ENCODE data around the gene FAM83B. TPM values are rescaled to one million over a fixed set of nuclear protein-coding genes. Genes with fewer than 3 reads are reported as not detected.

FAM83B gene
- polyA plus RNA-seq, 1 donor = 0.06 TPM

DNA sequence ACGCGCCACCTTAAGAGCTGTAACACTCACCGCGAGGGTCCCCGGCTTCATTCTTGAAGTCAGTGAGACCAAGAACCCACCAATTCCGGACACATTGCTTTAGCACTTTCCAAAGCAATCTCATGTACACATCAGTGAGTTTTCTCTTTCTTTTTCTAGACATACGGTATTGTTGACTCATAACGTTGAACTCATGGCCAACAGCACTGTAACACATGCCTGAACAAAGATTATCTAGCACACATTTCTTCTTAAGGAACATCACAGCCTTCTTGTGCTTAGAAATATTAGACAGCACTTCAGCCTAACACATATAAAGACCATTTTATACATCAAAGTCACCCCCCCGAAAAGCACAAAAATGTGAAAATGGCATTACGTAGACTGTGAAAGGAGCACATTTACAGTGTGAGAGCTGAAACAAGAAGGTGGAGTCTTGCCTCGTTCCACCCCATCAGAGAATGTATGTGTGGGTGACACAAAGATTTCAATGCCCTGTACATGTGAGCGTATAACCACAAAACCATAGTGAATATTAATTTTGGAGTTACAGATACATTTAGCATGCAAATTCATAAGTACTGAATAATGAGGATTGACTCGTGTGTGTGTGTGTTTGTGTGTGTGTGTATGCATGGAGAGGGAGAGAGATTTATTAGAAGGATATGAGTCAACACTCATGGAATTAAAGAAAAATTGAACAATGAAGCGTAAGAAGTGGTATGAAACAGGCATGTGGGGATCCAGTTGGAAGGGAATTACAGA lies 134.1 kb downstream of the FAM83B start:
- DNase-seq = no peak

DNA sequence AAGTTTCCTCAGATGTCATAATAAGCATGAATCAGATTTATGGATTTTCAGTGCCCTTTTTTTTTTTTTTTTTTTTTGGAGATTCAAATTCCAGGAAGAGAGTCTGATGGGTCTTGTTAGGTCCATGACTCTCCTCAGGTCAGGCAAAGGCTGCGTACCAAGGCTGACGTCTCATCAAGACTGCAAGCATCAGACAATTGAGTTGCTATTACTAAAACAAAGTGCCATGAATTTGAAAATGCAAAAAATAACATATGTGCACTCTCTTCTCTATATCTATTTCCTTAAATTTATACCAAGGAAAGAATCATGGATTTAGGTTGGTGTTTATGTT lies 134.7 kb downstream of the FAM83B start:
- no peak for DNase-seq

DNA sequence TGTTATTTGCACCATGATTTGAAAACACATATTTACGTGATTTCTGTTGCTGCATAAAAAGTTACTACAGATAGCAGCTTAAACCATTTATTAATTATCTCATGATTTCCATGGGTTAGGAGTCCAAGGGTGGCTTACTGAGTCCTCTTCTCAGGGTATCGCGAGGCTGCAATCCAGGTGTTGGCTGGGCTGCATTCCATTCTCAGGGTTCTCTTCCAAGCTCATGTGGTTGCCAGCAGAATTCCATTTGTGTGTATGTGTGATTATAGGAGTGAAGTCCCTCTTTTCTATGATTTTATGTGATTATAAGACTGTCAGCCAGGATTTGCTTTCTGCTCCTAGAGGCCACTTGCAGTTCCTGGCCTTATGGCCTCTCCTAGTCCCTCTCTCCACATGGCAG lies 135.1 kb downstream of the FAM83B start:
- no peak for DNase-seq

DNA sequence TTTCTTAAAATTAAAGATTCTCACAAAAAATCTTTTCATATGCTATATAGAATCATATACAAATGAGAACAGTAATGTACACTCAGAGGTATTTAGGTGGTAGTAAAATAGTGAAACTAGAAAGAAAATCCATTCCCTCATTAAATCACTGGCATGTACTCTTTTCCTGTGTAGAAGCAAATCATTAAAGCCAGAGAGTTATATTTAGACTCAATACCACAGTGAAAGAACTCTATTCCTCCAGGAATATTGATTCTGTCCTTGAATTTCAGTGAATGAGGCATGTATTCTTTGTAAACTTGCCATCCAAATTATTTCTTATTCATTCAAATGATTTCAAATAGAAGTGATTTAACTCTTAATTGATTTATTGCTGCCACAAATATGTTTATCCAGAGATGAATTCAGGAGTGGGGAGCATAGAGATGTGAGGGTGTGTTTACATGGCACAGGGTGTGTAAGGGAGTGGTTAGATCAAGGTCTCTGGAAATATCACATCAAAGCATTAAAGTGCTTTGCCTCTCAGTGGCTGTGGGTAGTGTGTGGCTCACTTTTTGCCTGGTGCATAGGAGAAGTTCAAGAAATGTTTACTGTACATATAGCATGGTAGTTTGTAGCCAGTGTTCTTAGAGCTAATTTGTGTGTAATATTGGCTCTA lies 141.2 kb downstream of the FAM83B start:
- DNase-seq = no peak

DNA sequence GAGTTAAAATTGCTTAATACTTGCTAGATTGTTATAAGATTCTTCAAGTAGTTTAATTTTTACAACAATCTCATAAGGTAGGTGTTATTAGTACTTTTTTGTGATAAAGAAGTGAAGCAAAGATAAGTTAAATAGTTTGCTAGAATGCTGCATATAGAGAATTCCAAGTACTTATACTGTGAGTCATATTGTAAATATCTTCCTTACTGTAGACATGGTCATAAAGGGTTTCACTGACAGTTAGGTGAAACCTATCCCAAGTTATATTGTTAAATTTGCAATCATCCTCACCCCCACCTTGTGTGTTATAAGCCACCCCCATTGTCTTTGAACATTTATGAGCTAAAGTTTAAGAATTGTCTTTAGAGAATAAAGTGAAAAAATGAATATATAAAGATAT lies 142.0 kb downstream of the FAM83B start:
- DNase-seq = no peak

DNA sequence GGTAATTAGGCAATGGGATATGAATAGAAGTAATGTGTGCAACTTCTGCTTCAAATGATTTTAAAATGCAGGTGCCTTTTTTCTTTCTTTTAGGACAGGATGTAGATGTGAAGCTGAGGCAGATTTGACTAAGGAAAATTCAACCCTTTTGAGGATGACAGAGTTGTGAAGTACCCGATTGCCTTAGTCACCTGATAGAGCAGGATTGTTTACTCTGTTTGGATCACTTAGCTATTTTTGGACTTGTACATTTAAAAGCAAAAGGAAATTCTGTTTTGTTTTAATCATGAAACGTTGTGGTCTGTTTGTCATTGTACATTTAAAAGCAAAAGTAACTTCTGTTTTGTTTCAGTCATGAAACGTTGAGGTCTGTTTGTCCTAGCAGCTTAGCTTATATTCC lies 143.4 kb downstream of the FAM83B start:
- DNase-seq = no peak
